K562 (cell line): Measurements from ENCODE around the gene CCL21. TPM values are rescaled to one million over a fixed set of nuclear protein-coding genes. Genes with fewer than 3 reads are reported as not detected.

ENCODE experiments used
- ATAC-seq: fragments of 200-7000 bp; cut with Tn5 transposase; 3 replicates; pipeline ENCODE4 v1.9.1; 2020; ENCODE audit warnings: moderate library complexity
- BruUV-seq: library from RNA; stranded (reverse); fragments of 400-500 nt; replicated peaks from 2 replicates; lab custom pipeline; 2021; lab: Mats Ljungman, UMichigan
- CTCF ChIA-PET: fragments of 300-600 bp; formaldehyde crosslinking; extraction: SDS; loops from one replicate; lab custom pipeline; 2021; ENCODE audit warnings: low intra/inter-chr PET ratio; lab: Yijun Ruan, JAX
- POLR2A ChIA-PET: fragments of 300-600, 350-650 bp; sonication (Branson Sonifier 250); formaldehyde crosslinking; extraction: SDS; loops from one replicate; lab custom pipeline; 2021; ENCODE audit warnings: antibody characterized with exemption, inconsistent platforms; lab: Yijun Ruan, JAX
- DNase-seq, 4 experiments: peaks; one replicate each; pipeline versions ENCODE4 v3.0.0 to v3.0.0-alpha.2; 2011 to 2018; ENCODE audit warnings: low spot score in 3 of 4, mixed read lengths in 3 of 4; ENCODE audit errors: extremely low read depth in 1 of 4
- FAIRE-seq: peaks from 2 replicates; lab custom pipeline; 2011; peaks lifted over from hg19 to GRCh38; lab: Jason Lieb, UNC
- H2AFZ ChIP-seq: 2 replicates; pipeline ENCODE4 v1.6.0; 2011; ENCODE audit warnings: low read depth, low read length, control low read depth, inconsistent platforms
- H3K27ac ChIP-seq: fragments of 200-600 bp; 3 replicates; pipeline ENCODE4 v1.8.0; 2011; ENCODE audit warnings: low read depth, mild to moderate bottlenecking, control low read depth, inconsistent platforms, low read length, moderate library complexity, mixed read lengths; ENCODE audit errors: extremely low read depth
- H3K27me3 ChIP-seq, 2 experiments: fragments of 300-600 bp in 1 of 2; 2 replicates in 1 of 2; 3 replicates in 1 of 2; pipeline versions ENCODE4 v1.6.0 to v1.8.0; 2011; ENCODE audit warnings: inconsistent platforms in 2 of 2, low read length in 2 of 2, mild to moderate bottlenecking in 1 of 2, mixed read lengths in 1 of 2, moderate library complexity in 1 of 2; ENCODE audit not compliant: control insufficient read depth in 2 of 2, insufficient read depth in 2 of 2
- H3K36me3 ChIP-seq: fragments of 300-600 bp; 3 replicates; pipeline ENCODE4 v1.8.0; 2011; ENCODE audit warnings: mild to moderate bottlenecking, low read length, inconsistent platforms; ENCODE audit not compliant: control insufficient read depth, insufficient read depth
- H3K4me1 ChIP-seq, 2 experiments: fragments of 200-600 bp in 1 of 2; replicated peaks in 1 of 2; 2 replicates in 1 of 2; 3 replicates in 1 of 2; pipeline versions ENCODE4 v1.5.1 to v1.8.0; 2011; ENCODE audit warnings: inconsistent platforms in 2 of 2, low read length in 2 of 2, mild to moderate bottlenecking in 1 of 2, mixed read lengths in 1 of 2, moderate library complexity in 1 of 2; ENCODE audit not compliant: control insufficient read depth in 2 of 2, insufficient read depth in 2 of 2
- H3K4me2 ChIP-seq: 2 replicates; pipeline ENCODE4 v1.6.1; 2011; ENCODE audit warnings: low read length, control low read depth, inconsistent platforms, mixed read lengths; ENCODE audit not compliant: insufficient read depth
- H3K4me3 ChIP-seq: fragments of 200-600 bp; sonication (generic), shearing (Covaris generic); 2 replicates; pipeline ENCODE4 v1.5.1; 2016; ENCODE audit warnings: control low read depth, inconsistent platforms
- H3K79me2 ChIP-seq: fragments of 200-600 bp; 3 replicates; pipeline ENCODE4 v1.8.0; 2011; ENCODE audit warnings: low read length, inconsistent platforms; ENCODE audit not compliant: control insufficient read depth, insufficient read depth
- H3K9ac ChIP-seq, 2 experiments: 2 replicates each; pipeline versions ENCODE4 v1.6.0 to v1.6.1; 2011; ENCODE audit warnings: low read depth in 2 of 2, low read length in 2 of 2, control low read depth in 1 of 2, inconsistent platforms in 1 of 2, mild to moderate bottlenecking in 1 of 2, mixed read lengths in 1 of 2; ENCODE audit not compliant: insufficient read depth in 1 of 2
- H3K9me1 ChIP-seq: one replicate; pipeline ENCODE4 v1.6.0; 2011; ENCODE audit warnings: inconsistent platforms, mild to moderate bottlenecking, low read length, moderate library complexity; ENCODE audit not compliant: control insufficient read depth, insufficient read depth
- H3K9me3 ChIP-seq: replicated peaks from 2 replicates; pipeline ENCODE4 v1.5.1; 2011; ENCODE audit warnings: low read depth, low read length, inconsistent platforms; ENCODE audit not compliant: control insufficient read depth, insufficient read depth
- H4K20me1 ChIP-seq: replicated peaks from 2 replicates; pipeline ENCODE4 v1.6.1; 2011; ENCODE audit warnings: low read length, inconsistent platforms, mixed read lengths; ENCODE audit not compliant: control insufficient read depth, insufficient read depth
- CREB5 ChIP-seq: fragments of 250-450 bp; sonication (Bioruptor Pico); IDR thresholded peaks from 2 replicates; pipeline ENCODE4 v1.5.0; 2020; ENCODE audit warnings: mild to moderate bottlenecking
- CSDE1 ChIP-seq, 2 experiments: fragments of 450-650 bp; IDR thresholded peaks; 2 replicates each; pipeline ENCODE4 v1.6.1; 2016; ENCODE audit warnings: mild to moderate bottlenecking in 1 of 2
- EZH2 ChIP-seq: IDR thresholded peaks from 2 replicates; pipeline ENCODE4 v1.6.1; 2012; ENCODE audit warnings: low read depth, mild to moderate bottlenecking, inconsistent platforms, low read length, borderline replicate concordance
- GATA2 ChIP-seq: sonication (generic); formaldehyde crosslinking; IDR thresholded peaks from 2 replicates; pipeline ENCODE4 v1.4.0; 2020; ENCODE audit warnings: mild to moderate bottlenecking, missing genetic modification reagents
- KAT2B ChIP-seq: IDR thresholded peaks from one replicate; pipeline ENCODE4 v1.6.1; 2012; ENCODE audit warnings: low read depth, mild to moderate bottlenecking, control low read depth, inconsistent platforms, low read length, moderate library complexity
- MEF2D ChIP-seq: conservative IDR thresholded peaks from 2 replicates; pipeline ENCODE4 v1.6.1; 2016; ENCODE audit warnings: low read depth, missing genetic modification characterization, missing compliant biosample characterization
- NFXL1 ChIP-seq: fragments of 450-650 bp; formaldehyde crosslinking; IDR thresholded peaks from 2 replicates; pipeline ENCODE4 v1.4.0; 2021; ENCODE audit warnings: mild to moderate bottlenecking
- POLR2AphosphoS2 ChIP-seq: IDR thresholded peaks from 2 replicates; pipeline ENCODE4 v1.6.1; 2012; ENCODE audit warnings: low read length, improper control_type of control experiment
- THAP7 ChIP-seq: fragments of 250-450 bp; sonication (Bioruptor Pico); IDR thresholded peaks from 2 replicates; pipeline ENCODE4 v1.5.0; 2021
- ZBTB2 ChIP-seq: fragments of 450-650 bp; IDR thresholded peaks from 2 replicates; pipeline ENCODE4 v1.6.1; 2016; ENCODE audit warnings: antibody characterized with exemption
- ZFP30 ChIP-seq: fragments of 250-450 bp; sonication (Bioruptor Pico); IDR thresholded peaks from 2 replicates; pipeline ENCODE4 v1.8.0; 2022; ENCODE audit warnings: moderate library complexity, mild to moderate bottlenecking, inconsistent platforms, borderline replicate concordance
- ZNF174 ChIP-seq: fragments of 250-450 bp; sonication (Bioruptor Pico); IDR thresholded peaks from 2 replicates; pipeline ENCODE4 v1.4.0; 2020; ENCODE audit warnings: mild to moderate bottlenecking
- WGBS: fragments of 100-300 bp; shearing (Covaris generic); methylation state at CpG from one replicate; pipeline ENCODE4 v1.1.6; 2016; ENCODE audit warnings: low coverage, mixed read lengths; ENCODE audit not compliant: insufficient coverage; ENCODE audit errors: missing lambda C conversion rate; 5-methylcytosine and 5-hydroxymethylcytosine counted together
- in situ Hi-C: fragments of 300-500 bp; cut with MboI; formaldehyde crosslinking; loops from 4 replicates; pipeline ENCODE4 v1.15.0; 2018; ENCODE audit warnings: inconsistent platforms, mixed read lengths
- intact Hi-C: fragments of 100-400 bp; cut with micrococcal nuclease; formaldehyde crosslinking; loops from 2 replicates; pipeline ENCODE4 v1.14.2; 2022
- polyA plus RNA-seq, 8 experiments: library from polyadenylated mRNA; depleted of rRNA in 4 of 8; stranded (reverse) in 5 of 8; unstranded in 3 of 8; fragments of >200 nt; fragmentation: Nextera tagmentation in 2 of 8; fragmentation: Illumina TruSeq in 1 of 8; extraction: Ambion mirVana in 2 of 8; extraction: Trizol in 1 of 8; gene quantifications; 2 replicates each; pipeline versions ENCODE4 v1.2.1 to v1.2.3, GENCODE V29; 2011 to 2014; ENCODE audit warnings: inconsistent platforms in 1 of 8, missing spikeins in 1 of 8
- total RNA-seq, 7 experiments: library from RNA; depleted of rRNA in 6 of 7; stranded (reverse); fragments of >200 nt in 6 of 7; fragmentation: Illumina TruSeq in 2 of 7; extraction: Trizol in 2 of 7; gene quantifications; 2 replicates each; pipeline versions ENCODE4 v1.2.1 to v1.2.3, GENCODE V29; 2011 to 2021; ENCODE audit warnings: low replicate concordance in 1 of 7

Gene CCL21
- total and polyA plus RNA-seq, 9 of the 15 experiments (the other 6 are each of a cell fraction or from before 2014, with no cell fraction given) = not detected

- TF ChIP-seq CREB5 (CRISPR knock-in tag) = no peak
- TF ChIP-seq POLR2AphosphoS2 = no peak
- TF ChIP-seq THAP7 = no peak
- TF ChIP-seq KAT2B = no peak
- no peak for TF ChIP-seq MEF2D (tag)
- no peak for TF ChIP-seq CSDE1 (IDR thresholded peaks at IDR 0.05)
These were observed 18.7 kb downstream of the CCL21 start, which contains the start of gene CCL19 (continued) for GRCh38 chr9:34690983-34691935.

- Histone ChIP-seq H3K27ac (no peak overlapping the region), H3K79me2 (no peaks in the 10 kb centered on the region), H3K4me1 (no peaks in the 10 kb centered on the region), H3K9me1 (no peaks in the 10 kb centered on the region), H2AFZ (no peak overlapping the region), H3K36me3 (no peaks in the 10 kb centered on the region), H3K9me3 (no peaks in the 10 kb centered on the region), H3K4me3 (no peak overlapping the region), H3K4me2 (no peak overlapping the region), H3K9ac (no peak overlapping the region), H4K20me1 (peaks cover 3% of the 10 kb centered on the region; the same call in 1 of the 2 replicates), H3K27me3 (no peaks in the 10 kb centered on the region)
- DNase-seq (no peak), ATAC-seq (no peak), FAIRE-seq (no peak)
- in situ Hi-C loops (no loop called here), intact Hi-C loops (no loop called here)
- BruUV-seq = no TSS peak
- WGBS = 5% methylated on average over 8 of the region's 8 CpGs
- CTCF ChIA-PET = no interaction called here
- POLR2A ChIA-PET = no interaction called here
- no peak for TF ChIP-seq ZFP30 (CRISPR knock-in tag)
- TF ChIP-seq ZNF174 (CRISPR knock-in tag) = no peak
- no peak for TF ChIP-seq EZH2
- TF ChIP-seq GATA2 = no peak
- no peak for TF ChIP-seq ZBTB2
- TF ChIP-seq NFXL1 (CRISPR knock-in tag) = no peak
- TF ChIP-seq MEF2D (tag) = no peak
These were observed 20.4 kb downstream of the CCL21 start for GRCh38 chr9:34689512-34689911.
